NOMO-1 treated with DMSO at 0.1 percent for 48 hours (cell line): ENCODE measurements around the gene ZKSCAN1.
"Not testable (repeated sequence)": the region's sequence is repeated elsewhere in the genome, so short reads cannot be mapped to it uniquely, and the experiment has no call there.

Experiments
- DNase-seq: peaks from one replicate; lab custom pipeline; 2025; ENCODE audit not compliant: unreplicated experiment; lab: John Stamatoyannopoulos, UW

Gene ZKSCAN1

DNA sequence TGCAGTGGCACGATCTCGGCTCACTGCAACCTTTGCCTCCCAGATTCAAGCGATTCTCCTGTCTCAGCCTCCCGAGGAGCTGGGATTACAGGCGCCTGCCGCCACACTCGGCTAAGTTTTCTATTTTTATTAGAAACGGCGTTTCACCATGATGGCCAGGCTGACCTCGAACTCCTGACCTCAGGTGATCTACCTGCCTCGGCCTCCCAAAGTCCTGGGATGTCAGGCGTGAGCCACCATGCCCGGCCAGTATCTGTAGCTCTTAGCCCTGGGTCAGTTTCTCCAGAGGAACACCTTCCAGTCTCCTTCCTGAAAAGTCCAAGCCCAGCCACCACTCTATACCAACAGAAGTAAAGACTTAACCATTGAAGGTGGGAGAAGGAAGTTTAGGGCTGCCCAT lies 15.2 kb upstream of the ZKSCAN1 start:
- no peak for DNase-seq

DNA sequence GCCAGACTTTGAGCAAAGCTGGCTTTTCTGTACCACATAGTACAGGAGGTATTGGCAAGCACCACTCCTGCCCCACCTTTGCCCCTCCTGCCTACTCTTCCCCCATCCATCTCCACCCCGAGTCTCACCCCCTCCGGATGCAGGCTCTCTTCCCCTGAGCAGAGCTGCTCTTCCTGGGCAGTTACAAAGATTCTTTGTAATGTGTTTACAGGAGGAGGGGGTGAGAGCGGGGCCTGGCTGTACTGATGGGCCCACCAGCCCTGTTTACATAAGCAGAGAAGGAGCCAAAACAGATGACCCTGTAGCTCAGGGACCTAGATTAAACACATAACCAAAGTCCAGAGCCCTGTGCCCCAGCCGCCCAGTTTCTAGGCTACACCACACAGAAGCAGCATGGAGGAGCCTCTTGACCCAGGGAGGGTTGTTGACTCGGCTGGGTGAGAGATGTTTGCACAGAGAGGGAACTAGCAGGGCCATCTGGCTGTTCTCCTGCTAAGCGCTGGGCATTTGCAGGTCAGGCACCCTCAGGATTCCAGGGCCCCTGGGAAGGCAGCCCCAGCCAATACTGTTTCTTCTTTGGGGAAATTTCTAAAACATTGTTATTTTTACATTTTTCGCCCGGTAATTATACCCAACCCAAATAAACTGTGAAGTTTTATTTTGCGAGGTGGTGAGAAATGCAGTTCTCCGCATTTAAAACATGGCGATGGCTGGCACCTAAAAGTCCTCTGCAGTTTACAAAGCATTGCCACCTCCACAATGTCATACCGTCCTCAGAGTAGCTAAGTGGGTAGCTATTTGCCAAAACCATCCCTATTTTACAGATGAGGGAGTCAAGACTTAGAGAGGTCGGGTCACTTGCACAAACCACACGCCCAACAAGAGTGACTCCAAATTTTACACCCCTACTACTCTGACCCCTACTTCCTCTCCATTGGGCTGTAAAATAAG lies 11.4 kb upstream of the ZKSCAN1 start:
- DNase-seq = no peak

DNA sequence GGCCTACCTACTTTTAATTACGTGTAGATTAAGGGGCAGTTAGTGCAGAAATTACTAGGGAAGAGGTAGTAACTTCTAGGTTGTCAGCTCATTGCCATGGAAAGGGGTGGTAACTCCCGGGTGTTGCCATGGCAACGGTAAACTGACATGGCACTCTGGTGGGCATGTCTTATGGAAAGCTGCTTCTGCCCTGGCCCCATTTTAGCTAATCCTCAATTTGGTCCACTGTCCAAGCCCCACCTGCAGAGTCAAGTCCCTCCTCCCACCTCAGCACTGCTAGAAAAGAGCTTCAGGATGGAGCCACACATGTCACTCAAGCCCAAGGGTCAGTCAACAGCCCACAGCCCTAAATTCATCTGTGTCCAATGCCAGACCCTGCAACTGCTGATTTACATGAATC lies 7.5 kb upstream of the ZKSCAN1 start:
- no peak for DNase-seq

DNA sequence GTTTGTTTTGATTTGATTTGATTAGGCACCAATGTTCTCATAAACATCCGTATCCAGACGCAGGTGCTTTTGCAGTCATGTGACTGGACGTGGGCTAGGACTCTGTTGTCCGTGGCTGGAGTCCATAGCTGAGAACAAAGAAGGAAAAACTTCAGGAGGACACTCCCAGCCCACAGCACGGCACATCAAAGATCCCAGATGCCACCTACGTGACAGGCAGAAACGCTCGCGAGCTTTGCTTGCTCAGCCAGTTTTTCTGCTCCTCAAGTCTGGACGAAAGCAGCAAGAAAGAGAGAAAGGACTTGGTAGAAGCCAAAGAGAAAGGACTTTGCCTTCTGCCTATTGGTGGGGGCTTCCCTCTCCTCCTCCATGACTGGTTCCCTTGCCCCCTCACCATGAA lies 6.9 kb upstream of the ZKSCAN1 start:
- DNase-seq = no peak

DNA sequence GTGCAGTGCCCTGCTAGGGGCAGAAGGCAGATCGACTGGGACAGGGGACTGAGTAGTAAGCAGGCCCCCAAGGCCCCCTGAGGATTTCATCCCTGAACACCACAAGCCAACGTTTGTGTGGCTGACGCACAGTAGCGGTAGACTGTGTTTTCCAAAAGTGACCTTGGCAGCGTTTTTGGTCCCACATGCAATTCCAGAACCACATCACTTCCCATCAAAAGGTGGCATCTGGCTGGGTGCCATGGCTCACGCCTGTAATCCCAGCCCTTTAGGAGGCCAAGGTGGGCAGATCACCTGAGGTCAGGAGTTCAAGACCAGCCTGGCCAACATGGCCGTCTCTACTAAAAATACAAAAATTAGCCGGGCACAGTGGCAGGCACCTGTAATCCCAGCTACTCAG lies 5.4 kb upstream of the ZKSCAN1 start:
- not testable (repeated sequence) for DNase-seq

DNA sequence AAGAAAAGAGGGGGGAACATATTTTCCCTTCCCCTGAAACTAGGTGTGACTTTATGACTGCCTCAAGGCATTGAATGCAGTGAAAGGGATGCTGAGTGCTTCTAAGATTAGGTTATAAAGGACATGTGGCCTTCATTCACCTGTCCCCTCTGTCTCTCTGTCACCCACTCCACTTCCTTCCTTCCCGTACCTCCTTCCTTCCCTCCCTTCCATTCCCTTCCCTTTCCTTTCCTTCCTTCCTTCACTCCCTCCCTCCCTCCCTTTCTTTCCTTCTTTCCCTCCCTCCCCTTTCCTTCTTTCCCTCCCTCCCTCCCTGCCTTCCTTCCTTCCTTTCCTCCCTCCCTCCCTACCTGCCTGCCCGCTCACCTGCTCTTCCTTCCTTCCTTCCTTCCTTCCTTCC lies 4.5 kb upstream of the ZKSCAN1 start:
- DNase-seq = no peak

DNA sequence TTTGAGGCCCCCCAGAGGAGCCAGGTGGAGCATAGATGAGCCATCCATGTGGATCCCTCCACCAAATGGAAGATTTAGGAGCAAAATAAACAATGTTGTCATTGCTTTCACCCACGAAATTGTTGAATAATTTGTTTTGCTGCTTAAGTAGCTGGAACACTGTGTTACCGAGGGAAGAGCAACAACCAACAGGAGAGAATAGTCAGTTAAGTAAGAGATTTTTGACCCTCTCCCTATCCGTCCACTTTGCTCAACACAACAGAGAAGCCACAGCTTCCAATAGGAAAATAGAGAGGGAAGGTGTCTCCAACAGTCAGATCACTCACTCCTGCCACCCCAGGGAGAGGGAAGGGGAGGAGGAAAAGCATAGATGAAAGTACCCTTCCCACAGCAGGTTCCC lies 3.9 kb upstream of the ZKSCAN1 start:
- DNase-seq = no peak

DNA sequence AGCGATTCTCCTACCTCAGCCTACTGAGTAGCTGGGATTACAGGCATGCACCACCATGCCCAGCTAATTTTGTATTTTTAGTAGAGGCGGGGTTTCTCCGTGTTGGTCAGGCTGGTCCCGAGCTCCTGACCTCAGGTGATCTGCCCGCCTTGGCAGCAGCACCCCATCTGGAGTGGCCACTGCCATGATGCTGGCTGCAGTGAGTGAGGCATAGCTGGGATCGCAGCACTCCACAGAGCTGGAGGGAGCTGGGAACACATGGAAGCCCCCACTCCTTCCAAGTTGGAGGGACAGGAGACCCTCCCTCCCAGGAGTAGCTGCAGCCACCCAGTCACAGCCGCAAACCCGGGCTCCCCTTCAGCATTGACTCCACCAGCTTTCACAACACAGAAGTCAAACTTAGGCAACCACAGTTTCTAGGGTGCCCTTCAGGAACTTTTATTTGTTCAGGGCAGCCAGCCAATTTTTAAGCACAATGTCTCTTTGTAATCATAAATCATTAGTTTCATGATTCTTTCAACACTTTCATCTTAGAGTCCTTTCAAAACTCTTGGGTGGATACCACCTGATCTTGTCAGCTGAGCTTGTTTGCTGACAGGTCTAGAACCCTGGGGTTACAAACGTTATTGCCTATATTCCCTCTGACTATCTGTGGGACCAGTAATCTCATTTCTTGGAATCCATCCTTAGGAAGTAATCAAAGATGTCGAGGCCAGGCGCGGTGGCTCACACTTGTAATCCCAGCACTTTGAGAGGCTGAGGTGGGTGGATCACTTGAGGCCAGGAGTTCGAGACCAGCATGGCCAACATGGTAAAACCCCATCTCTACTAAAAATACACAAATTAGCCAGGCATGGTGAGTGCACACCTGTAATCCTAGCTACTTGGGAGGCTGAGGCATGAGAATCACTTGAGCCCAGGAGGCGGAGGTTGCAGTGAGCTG lies 2.7 kb upstream of the ZKSCAN1 start:
- DNase-seq = peak; percentile 89

DNA sequence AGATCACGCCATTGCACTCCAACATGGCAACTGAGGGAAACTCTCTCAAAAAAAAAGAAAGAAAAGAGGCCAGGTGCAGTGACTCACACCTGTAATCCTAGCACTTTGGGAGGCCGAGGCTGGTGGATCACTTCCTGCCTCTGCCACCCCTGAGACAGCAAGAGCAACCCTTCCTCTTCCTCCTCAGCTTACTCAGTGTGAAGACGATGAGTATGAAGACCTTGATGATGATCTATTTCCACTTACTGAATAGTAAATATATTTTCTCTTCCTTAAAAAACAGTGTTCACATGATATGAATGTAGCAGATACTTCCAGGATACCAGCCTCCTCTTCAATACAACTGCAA lies 2.1 kb upstream of the ZKSCAN1 start:
- peak; percentile 20 for DNase-seq

DNA sequence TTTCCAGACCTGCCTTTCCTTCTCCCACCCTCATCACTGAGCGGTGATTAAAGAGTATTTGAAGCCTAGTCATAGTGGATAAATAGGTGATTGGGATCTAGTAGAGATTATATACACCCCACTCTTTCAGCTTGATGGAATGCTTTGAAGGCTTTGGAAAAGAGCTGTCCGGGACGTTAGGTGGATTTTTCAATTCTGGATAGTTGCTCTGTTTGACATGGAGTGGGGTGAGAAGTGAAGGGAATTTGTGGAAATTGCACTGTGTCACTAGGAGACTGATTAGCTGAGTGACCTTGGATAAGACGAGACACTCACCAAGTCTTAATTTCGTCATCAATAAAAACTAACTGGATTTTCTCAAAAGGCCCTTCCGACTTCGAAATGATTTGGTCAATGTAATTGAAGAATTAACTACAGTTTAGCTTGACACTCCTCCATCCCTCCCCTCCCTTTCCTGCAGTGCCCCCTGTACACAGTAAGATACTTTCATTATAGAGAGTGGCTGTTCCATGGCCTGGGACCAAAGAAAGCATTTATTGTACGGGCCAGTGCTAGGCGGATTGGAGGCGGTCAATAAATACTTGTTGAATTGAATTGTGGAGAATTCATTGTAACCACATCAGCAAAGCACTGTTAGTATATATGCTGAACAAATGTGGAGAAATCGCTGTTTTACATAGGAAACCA lies 962 bp downstream of the ZKSCAN1 start:
- no peak for DNase-seq

DNA sequence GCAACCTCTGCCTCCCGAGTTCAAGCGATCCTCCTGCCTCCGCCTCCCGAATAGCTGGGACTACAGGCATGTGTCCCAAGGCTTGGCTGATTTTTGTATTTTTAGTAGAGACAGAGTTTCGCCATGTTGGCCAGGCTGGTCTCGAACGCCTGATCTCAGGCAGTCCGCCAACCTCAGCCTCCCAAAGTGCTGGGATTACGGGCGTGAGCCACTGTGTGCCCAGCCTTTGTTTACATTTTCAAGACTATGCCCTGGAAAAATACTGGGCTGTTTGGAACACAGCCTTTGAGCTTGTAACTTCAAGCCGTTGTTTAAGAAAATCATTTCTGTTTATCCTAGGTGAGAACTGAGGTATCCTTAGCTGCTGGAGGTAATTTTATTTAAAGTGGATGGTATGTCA lies 1.9 kb downstream of the ZKSCAN1 start:
- DNase-seq = no peak

DNA sequence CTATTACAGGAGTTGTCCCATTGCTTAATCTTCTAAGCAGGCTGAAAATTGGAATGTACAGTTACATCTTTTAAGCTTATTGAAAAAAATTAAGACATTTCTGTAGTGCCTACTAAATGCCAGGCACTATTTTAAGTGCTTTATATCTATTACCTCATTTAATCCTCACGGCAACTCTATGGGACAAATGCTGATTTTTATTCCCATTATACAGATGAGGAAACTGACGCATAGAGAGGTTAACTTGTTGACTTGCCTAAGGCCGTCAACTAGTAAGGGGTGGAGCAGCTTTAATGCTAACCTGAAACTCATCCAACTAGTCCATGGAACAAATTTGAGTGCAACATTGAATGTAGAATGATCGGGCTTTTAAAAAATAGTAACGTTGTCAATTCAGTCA lies 2.5 kb downstream of the ZKSCAN1 start:
- no peak for DNase-seq

DNA sequence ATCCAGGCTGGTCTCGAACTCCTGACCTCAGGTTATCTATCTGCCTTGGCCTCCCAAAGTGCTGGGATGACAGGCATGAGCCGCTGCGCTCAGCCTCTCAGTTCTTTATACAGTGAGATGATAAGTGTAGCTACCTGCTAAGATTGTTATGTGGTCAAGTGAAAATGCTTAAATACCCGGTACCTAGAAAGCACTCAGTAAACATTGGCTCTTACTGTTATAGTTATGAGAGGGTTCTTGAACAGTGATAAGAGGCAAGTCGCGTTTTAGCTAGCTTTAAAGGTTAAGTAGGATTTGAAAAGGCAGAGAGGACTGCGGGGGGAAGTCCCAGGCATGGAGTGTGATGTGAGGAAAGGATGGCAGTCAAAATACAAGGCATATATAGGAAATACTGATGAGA lies 4.5 kb downstream of the ZKSCAN1 start:
- DNase-seq = no peak

DNA sequence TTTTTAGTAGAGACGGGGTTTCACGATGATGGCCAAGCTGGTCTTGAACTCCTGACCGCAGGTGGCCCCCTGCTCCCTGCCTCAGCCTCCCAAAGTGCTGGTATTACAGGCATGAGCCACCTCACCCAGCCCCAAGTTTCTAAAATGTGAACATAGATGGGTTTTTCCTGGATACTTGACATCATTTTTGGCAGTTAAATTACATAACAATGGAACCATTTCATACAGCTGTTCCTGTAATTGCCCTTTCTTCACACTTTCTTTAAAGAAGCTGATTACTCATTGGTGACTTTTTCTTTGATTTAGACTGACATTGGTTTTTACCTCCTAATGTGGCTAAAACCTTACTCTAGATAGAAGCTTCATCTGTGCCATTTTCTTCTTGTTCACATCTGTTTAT lies 5.9 kb downstream of the ZKSCAN1 start:
- peak; percentile 88 for DNase-seq

DNA sequence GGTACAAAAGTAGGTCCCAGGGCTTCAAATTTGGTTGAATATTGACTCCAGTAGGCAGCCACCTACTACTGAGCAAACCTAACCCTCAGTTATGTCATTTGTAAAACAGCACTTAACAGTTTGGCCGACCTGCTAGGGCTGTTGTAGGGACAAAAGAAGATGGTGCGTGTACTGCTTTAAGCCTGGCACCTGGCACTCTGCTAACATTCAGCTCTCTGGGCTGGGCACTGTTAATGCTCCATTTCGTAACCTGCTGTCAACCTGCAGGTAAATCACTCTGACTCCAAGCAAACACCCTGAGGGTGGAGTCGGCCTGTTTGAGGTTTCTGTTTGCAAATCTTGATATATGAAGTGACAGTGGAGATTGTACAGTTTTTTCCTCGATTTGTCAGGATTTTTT lies 7.2 kb downstream of the ZKSCAN1 start:
- DNase-seq = peak; percentile 48

DNA sequence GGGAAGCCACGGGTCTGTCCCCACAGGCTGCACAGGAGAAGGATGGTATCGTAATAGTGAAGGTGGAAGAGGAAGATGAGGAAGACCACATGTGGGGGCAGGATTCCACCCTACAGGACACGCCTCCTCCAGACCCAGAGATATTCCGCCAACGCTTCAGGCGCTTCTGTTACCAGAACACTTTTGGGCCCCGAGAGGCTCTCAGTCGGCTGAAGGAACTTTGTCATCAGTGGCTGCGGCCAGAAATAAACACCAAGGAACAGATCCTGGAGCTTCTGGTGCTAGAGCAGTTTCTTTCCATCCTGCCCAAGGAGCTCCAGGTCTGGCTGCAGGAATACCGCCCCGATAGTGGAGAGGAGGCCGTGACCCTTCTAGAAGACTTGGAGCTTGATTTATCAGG lies 8.1 kb downstream of the ZKSCAN1 start:
- DNase-seq = no peak

DNA sequence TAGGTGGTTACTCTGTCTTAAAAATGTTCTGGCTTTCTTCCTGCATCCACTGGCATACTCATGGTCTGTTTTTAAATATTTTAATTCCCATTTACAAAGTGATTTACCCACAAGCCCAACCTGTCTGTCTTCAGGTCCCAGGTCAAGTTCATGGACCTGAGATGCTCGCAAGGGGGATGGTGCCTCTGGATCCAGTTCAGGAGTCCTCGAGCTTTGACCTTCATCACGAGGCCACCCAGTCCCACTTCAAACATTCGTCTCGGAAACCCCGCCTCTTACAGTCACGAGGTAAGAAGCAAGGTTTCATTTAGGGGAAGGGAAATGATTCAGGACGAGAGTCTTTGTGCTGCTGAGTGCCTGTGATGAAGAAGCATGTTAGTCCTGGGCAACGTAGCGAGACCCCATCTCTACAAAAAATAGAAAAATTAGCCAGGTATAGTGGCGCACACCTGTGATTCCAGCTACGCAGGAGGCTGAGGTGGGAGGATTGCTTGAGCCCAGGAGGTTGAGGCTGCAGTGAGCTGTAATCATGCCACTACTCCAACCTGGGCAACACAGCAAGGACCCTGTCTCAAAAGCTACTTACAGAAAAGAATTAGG lies 8.7 kb downstream of the ZKSCAN1 start:
- no peak for DNase-seq

DNA sequence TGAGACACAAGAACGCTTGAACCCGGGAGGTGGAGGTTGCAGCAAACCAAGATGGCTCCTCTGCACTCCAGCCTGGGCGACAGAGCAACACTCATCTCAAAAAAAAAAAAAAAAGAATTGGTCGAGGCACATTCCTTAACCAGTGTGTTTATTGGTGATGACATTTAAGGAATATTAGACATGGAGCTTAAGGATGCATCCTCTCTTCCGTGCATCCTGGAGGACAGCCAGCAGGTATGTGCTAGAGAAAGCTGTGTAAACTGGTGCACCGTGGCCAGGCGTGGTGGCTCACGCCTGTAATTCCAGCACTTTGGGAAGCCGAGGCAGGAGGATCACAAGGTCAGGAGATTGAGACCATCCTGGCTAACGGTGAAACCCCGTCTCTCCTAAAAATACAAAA lies 11.8 kb downstream of the ZKSCAN1 start:
- DNase-seq = no peak

DNA sequence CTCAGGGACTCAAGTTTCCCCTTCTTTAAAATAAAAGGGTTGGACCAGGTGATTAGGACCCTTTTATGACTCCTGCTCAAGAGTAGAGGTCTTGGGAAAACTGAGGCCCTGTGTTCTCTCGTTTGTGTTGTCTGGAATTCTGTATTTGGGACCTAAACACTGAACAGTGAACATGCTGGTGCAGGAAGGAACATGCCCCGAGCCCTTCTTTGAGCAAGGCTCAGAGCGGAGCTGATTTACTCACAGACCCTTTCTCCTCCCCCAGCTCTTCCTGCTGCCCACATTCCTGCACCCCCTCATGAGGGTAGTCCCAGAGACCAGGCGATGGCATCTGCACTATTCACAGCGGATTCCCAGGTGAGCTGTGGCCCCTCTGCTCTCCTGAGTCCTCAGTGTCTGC lies 14.2 kb downstream of the ZKSCAN1 start:
- DNase-seq = no peak

DNA sequence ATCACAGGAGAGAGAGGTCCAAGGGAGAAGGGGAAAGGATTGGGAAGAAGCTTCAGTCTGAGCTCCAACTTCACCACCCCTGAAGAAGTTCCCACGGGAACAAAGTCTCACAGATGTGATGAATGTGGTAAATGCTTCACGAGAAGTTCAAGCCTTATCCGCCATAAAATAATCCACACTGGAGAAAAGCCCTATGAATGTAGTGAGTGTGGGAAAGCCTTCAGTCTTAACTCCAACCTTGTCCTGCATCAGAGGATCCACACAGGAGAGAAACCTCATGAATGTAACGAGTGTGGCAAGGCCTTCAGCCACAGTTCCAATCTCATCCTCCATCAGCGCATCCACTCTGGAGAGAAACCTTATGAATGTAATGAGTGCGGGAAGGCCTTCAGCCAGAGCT lies 18.1 kb downstream of the ZKSCAN1 start:
- no peak for DNase-seq

DNA sequence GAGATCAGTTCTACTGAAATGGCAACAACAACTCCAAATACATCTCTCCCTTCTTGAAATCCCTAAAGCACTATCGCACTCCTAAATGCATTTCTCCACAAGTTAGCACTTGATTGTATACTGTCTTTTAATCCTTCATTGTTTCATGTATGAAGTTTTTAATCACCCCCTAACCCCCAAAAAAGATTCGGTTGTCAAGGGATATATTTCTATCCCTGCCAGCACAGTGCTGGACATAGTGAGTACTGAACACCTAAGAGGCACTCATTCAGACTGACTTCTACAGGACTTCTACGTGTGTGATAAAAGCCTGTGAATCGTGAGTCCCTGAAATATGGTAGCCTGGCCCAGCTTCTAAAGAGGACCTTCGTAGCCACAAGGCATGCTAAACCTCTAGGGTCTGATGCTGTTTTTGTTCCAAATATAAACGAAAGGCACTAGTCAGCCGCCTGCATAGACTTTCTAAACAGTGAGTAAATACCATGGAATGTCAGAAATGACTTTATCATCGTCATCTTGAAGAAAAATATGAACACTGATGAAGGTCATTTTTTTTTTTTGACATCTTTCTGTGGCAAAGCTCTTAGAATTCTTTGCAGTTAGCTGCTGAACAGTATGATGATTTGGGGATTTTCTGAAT lies 19.6 kb downstream of the ZKSCAN1 start:
- no peak for DNase-seq
